GM21723 (cell line): ENCODE data around the gene ZNF236.
"Not testable (repeated sequence)": the region's sequence is repeated elsewhere in the genome, so short reads cannot be mapped to it uniquely, and the experiment has no call there.

ENCODE experiments used
- ATAC-seq: cut with Tn5 transposase; IDR thresholded peaks from one replicate; pipeline ENCODE4 v1.9.1; 2021; ENCODE audit warnings: mild to moderate bottlenecking, moderate library complexity; ENCODE audit not compliant: unreplicated experiment

Gene ZNF236

GRCh38 chr18:76985156-76985950 is 163.0 kb downstream of the ZNF236 start:
- ATAC-seq, result no peak

DNA sequence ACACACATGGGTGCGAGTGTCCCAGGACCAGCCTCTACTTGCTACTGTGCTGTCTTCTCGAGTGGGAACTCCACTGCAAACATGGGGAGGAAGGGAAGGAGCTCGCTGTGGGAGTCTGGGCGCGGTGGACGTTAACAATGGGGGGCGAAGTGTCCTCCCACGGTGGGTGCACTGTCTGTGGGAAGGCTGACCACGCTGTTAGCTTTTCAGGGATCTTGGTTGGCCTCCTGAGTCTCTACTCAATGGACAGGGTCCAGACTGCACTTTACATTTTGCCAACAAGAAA is 163.5 kb downstream of the ZNF236 start:
- ATAC-seq, result no peak

DNA sequence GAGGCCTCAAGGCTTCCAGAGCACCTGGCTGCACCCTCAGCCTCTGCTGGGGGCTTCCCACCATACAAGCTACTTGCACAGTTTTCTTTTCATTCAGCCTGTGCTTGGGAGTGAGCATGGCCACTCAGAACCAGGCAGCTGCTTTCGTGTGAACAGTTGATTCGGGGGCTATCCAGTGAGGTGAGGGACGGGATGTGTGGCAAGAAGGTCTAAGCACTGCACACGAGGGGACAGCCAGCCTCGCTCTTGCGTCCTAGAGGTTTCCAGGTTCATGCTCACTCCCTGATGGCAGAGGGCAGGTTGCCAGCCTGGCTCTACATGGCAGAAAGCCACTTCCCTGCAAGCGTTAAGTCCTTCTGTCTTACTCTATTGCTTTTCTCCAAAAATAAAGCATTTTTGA is 164.0 kb downstream of the ZNF236 start:
- ATAC-seq, result no peak

DNA sequence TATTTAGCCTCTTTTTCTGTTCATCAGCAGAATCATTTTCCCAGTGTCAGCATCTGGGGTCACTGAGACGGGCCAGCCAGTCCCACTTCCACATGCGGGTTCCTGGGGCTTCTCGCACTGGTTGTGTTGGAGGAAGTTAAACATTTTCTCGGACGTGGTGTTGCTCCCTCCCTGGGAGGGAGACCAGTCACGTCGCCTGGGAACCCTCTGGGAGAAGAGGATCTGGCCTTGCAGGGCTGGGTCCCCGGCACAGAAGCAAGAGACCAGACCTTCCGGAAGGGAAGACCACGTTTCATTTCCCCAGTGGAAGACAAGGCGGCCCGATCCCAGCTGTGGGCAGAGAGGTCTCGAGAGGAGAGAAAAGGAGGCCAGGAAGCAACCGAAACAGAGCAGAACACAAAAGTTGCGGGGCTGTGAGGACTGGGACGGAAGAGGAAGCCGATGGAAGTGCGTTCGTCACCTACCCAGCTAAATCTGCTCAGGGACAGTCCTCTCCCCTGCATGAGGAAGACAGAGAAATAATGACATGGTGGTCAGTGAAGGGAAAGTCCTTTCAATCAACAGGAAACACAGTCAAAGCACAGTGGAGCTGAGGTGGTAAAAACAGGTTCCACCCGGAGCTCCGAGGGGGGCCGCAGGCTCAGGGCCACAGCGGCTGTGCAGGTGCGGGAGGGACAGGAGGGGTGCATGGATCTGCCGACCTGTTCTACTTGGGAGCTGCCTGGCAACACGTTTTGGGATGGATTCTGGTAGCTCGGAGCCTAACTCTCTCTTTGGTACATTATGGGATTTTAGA is 165.9 kb downstream of the ZNF236 start:
- ATAC-seq, result no peak

DNA sequence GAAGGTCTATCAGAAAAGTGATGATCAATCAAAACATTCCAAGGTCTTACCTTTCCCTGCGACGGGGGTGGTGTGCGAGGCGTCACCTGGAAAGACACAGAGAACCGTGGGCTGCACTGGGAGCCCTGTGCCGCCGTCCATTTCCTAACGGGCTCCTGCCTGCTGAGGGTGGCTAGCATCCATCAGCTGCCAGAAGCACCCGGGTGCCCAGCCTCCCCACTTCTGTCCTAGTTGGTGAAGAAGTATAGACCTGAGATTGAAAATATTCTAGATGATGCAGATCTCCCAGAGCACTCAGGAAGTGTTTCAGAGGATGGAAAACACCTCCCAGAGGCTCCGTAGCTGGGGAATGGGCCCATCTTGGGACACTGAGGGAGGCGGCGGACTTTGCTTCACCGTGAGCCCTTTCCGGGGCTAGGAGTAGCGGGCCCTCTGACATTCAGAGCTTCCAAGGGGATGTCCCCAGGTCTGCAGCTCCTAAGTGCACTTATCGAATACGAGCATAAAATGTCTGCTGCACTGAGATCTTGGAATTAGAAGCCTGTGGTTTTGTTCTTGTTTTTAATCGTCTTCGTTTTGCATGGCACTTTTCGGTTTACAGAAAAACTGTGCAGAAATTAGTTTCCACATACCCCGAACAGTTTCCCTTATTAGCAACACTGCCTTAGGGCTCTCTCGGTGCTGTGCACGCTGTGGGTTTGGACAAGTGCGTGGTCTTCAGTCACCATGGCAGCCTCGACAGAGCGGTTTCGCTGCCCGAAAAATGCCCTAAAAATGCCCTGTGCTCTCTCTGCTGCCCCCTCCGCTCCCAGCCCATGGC is 166.7 kb downstream of the ZNF236 start:
- ATAC-seq, result no peak

DNA sequence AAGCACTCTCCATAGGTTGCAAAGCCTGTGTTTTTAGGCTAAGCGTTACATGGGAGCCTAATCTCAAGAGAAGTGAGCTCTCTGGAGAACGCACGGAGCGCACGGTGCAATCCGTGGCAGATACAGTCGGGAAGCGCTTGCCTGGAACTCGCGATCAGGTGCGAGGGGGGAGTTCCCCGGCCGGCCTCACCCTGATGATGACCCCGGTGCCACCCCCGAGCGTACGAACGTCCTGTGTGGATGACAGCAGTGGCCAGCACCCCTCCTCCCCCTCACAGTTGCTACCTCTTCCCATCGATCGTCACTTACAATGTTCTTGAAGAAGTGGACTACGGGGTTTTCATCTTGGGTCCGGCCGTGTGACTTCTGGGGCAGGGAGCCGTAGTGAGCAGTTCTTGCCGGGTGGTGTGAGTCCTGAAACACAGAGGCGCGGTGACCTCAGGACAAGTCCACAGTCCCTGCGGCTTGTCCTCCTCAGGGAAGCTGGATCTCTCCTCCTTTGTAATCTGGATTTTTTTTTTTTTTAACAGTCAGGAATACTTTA is 167.4 kb downstream of the ZNF236 start:
- no peak for ATAC-seq

DNA sequence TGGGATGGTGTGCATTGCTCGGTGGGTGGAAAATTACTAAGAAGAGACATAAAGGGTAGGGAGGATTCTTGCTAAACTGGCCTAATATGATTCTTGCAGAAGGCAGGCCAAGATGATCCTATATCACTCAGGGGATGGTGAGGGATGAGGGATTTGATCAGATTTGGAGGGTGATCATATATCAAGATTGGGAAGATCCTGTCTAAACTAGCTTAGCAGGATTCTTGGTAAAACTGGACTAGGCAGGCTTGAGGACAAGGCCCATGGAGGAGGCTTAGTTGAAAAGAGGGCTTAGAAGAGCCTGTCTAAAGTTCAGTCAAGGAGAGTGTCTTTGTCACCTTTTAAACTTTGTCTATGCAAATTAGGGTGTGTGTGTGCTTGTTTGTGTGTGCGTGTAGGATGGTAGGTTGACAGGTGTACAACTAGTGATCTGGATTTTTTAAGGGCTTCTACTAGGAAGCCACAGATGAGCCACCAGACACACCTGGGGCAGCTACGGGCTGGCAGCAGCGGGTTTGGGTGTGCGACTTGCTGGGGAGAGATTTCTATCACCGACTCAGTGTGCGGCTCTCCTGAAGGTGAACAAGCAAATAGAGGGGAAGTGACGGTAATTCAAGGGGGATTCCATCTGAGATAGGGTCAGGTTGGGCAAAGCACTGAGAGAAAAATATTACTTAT is 168.1 kb downstream of the ZNF236 start:
- ATAC-seq, result not testable (repeated sequence)

DNA sequence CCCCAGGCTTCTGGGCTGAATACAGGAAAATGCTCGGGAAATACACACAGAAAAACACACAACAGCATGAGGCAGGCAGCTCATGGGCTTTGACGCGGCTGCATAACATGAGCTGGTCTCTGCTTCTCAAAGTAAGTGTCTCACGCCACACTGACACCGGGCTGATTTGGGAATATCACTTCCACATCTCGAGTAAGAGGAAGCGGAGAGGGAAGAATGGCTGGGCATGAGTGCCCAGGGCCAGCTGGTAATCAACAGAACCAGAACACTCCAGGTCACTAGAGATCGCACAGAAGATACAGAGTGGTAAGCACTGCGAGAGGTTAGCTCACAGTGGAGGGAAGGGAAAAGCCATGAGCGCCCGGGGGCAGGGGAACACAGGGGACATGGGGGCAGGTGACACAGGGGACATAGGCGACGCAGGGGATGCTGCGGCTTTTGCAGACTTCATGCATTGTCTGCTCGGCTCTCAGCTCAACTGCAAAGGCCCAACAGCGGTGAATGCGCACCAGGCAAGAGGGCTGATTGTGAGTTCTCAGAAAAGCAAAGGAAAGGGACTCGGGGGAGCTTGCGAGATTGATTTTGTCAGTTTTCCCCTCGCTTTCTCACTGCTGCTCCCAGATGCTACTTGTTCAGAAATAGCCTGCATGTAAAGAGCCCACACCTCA is 168.8 kb downstream of the ZNF236 start:
- no peak for ATAC-seq

DNA sequence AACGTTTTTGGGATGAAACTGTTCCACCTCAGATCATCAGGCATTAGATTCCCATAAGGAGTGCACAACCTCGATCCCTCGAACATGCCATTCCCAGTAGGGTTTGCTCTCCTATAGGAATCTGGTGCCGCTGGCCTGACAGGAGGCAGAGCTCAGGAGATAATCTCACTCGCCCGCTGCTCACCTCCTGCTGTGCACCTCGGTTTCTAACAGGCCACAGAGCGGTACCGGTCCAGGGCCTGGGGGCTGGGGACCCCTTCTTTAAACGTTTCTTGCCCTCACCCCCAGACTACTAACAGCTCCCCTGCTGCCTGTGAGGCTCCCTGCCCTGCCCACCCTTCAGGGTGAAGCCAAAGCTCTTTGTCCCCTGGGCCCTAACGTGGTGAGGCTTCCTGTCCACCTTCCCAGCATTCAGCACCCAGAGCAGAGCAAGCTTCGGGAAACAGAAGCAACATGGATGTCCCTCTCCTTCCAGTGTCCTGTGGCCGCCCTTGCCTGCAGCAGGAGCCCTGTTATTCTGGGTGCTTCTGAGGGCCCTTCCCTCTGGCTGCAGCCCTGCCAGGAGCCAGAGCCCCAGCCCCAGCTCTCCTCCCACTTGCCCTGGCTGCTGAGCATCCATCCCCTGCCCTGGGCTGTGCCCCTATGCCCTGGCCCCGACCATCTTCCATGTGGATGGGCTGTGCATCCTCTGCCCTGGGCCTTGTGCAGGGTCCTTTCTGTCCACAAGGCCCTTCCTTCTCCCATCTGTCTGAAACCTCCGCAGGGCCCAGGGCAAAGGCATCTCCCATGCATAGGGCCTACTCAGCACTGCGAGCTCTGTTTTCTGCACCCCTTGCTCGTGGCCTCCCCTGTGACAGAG is 170.1 kb downstream of the ZNF236 start:
- no peak for ATAC-seq

- ATAC-seq, result no peak
Measured at GRCh38 chr18:76993085-76993382, 170.7 kb downstream of the ZNF236 start.

- no peak for ATAC-seq
Measured at GRCh38 chr18:76993573-76993972, 171.2 kb downstream of the ZNF236 start.

DNA sequence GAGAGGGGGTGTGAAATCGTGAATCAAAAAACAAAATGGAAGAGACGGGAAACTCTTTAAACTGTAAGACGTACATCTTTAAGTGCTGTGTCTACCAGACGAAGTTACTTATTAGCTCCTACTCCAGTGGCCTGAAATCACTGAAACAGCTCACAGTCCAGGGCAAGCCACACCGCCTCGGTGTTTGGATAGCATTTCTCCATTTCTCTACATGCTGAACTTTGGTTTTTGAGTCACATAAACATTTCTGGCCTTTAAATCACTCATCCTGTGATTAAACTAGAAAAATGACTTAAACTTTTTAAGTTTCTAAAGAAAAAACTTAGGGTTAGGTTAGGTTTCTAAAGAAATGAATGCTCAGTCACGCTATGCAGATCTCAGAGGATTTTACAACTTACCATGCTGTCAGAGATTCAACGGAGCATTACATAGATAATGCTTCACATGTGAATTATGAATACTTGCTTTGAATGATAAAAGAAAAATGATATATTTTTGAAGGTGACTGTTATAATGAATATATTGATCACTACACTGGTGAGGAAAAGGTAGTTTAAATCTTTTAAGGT is 171.8 kb downstream of the ZNF236 start:
- no peak for ATAC-seq

DNA sequence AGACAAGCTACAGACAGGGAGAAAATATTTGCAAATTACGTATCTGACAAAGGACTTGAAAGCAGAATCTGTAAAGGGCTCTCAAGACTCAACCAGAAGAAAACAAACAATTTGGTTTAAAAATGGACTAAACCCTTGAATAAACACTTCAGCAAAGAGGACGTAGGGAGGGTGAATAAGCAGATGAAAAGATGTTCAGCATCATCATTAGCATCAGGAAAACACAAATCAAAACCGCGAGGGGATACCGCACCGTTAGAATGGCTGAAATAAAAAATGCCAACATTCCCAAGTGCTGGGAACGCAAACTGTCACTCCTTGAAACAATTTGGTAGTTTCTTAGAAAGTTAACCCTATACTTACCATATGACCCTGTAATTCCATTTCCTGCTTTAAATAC is 173.5 kb downstream of the ZNF236 start:
- ATAC-seq, result no peak

DNA sequence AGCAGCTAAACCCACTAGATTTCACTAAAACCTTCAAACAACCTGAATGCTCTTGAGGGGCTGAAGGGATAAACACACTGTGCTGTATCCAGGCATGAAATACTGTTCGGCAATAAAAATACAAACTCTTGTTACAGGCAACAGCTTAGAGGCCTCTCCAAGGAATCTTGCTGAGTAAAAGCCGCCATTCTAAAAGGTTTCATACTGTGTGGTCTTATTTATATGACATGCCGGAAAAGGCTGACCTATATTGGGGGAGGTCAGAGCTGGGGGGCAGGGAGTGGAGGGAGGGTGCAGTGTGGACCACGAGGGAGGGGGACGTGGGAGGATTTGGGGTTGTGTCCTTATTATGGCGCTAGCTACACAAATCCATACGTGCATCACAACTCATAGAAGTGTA is 174.1 kb downstream of the ZNF236 start:
- ATAC-seq, result no peak

GRCh38 chr18:76997951-76998808 is 175.8 kb downstream of the ZNF236 start:
- ATAC-seq, result no peak

DNA sequence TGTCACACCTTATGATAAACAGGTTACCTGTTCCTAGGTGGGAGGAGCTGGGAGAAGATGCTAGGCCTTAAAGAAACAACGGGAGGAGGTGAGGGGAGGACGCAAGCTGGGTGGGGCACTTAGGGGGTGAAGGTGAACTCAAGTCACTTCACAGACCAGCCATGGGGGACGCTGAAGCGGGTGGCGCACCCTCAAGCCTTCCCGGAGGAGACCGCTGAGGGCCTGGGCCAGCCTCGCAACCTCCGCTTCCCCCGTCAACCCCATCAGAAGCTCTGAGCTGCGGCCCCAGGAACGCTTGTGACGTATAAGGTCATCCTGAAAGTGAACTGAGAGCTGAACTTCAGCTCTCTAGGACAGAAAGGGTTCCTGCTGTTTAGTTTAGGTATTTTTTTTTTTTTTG is 176.7 kb downstream of the ZNF236 start:
- no peak for ATAC-seq

- ATAC-seq, result no peak
Measured at GRCh38 chr18:77000527-77000926, 178.2 kb downstream of the ZNF236 start.

- no peak for ATAC-seq
Measured at GRCh38 chr18:77001041-77001440, 178.7 kb downstream of the ZNF236 start.
